ENCODE results near the gene GATA2.

The GATA2 gene

DNA sequence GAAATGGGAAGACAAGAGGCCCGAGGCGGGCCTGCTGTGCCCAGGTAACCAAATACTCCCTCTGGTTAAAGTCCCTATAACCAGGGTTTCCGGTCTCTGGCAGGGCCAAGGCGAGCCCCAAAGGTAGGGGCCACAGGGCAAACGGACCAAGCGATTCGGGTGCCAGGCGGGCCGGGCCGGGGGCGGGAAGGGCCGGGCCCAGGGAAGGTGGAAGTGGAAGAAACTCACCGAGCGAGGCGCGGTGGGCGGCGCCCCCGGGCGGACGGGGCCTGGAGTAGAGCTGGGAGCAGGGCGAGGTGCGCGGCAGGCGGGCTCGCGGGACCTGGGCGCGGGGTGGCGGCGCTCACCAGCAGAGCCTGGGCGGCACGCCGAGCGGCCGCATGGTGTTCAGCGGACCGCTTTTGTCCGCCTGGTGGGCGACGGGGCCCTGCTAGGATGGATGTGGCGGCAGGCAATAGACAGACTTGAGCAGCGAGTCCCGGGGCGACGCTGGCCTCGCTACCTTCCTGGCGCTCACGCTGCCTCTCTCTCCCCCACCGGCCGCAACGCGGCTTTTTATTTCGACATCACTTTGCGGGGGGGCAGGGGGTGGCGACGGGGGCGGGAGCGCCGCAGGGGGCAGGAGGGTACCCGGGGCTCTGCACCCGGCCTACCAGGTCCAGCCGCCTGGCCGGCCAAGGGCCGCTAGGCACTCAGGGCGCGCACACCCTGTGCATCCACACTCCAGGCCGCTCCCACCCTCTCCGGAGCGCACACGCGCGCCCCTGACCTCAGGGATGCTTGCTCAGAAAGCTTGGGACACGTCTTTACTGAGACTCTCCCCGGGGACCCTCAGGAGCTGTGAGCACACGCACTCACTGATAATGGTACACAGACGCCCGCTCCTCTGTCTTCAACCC, at the start of gene GATA2:
Gene GATA2 (minus strand): TSS at position 531 of the 899 bp plus-strand sequence. CDS start 6,170 bp downstream, outside the sequence.
- DNase-seq: no peak

DNA sequence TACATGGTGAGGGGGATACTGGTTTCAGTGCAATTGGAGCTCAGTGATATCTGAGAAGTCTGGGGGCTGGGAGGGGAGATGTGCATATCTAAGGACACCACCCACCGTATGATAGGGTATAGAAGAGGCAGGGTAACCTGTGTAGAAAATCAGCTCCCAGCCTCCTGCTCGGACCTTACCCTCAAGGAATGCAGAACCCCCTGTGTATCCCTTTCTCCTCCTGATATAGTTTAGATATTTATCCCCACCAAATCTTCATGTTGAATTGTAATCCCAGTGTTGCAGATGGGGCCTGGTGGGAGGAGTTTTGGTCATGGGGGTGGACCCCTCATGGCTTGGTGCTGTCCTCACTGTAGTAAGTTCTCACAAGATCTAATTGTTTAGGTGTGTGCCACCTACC, 48.2 kb upstream of the GATA2 start:
- DNase-seq: no peak

DNA sequence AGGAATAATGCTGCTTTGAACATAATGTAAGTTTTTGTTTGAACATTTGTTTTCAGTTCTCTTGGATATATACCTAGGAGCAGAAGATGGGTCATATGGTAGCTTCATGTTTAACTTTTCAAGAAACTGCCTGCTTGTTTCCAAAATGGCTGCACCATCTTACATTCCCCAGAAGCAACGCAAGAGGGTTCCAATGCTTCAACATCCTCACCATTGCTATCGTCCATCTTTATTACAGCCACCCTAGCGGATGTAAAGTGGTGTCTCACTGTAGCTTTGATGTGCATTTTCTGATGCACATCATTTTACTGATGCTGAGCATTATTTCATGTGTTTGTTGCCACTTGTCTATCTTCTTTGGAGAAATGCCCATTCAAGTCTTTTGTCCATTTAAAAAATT, 46.4 kb upstream of the GATA2 start:
- no peak for DNase-seq

GRCh38 chr3:128537091-128537703, 44.2 kb upstream of the GATA2 start:
- peak; percentile 37 for DNase-seq

GRCh38 chr3:128532012-128532983, 39.3 kb upstream of the GATA2 start:
- no peak for DNase-seq

DNA sequence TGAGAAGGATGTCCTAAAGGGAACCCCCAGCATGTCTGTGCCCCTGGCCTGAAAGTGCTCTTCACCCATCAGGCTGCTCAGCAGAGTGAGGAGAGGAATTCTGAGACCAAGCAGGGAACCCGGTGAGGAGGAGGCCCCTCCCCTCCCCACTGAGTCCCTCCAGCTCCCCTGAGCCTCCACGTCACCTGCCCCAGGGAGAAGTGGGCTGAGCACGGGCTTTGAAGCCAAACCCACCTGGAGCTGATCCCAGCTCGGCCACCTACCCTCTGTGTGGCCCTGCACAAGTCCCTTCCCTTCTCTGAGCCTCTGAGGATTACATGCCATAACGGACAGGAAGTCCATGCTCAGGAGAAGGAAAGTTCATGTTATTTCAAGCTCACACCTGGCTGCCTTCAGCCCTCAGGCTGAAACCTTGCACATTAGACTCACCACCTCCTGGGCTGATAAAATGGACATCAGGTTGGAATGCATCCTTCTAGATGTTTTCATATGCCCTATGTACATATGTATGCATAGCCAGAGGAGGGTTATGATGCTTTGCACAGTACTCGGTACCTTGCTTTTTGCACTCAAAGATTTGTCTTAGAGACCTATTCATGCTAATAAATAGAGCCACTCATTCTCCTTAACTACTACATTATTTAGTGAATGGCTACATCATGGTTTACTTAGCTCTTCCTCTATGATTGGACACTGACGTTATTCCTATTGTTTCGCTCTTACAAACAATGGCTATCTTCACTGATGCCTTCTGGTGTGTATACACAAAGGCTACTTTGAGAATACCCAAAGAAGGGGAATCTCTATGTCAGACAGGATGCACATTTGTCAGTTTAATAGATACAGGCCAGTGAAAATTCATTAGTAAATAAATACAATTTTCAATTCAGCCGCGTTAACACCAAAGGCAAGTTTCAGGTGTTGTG, 31.6 kb upstream of the GATA2 start:
- no peak for DNase-seq

- no peak for DNase-seq
Observed at GRCh38 chr3:128523591-128523990, 30.6 kb upstream of the GATA2 start.

- no peak for DNase-seq
Observed at GRCh38 chr3:128521715-128522114, 28.7 kb upstream of the GATA2 start.

DNA sequence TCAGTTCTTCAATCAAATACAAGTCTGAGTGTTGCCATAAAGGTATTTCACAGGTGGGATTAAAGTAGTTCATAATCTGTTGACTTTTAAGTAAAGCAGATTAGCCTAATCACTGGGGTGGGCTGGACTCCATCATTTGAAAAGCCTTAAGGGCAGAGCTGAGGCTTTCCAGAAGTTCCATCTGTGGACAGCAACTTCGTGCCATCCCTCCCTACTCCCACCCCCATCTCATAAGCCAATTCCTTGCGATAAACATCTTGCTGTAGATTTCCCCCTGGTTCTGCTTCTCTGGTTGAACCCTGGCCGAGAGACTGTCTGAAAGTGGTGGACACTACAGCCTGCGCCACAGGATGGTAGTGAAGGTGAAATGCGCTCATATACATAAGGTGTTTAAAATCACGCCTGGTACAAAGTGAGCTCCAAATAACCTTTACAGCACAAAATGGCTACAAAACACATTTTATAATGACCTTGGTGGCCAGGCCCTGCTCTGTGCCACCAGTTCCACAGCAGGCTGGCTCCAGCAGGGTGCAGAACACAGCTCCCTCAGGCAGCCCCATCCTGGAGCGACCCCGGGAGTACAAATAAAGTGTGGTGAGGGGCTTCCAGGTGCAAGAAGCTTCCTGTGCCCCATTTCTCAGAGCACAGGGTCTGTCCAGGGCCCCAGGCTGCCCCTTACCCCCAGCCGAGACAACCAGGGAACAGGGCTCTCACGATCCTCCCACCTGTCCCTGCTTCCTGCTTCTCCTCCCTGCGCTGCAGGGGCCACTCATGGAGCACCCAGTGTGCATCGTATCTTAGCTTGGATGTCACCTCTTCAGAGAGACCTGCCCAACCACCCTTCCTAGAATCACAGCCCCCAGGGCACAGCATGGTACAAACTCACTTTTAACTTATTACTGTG, 25.8 kb upstream of the GATA2 start:
- DNase-seq: no peak

GRCh38 chr3:128517648-128518047, 24.6 kb upstream of the GATA2 start:
- no peak for DNase-seq

DNA sequence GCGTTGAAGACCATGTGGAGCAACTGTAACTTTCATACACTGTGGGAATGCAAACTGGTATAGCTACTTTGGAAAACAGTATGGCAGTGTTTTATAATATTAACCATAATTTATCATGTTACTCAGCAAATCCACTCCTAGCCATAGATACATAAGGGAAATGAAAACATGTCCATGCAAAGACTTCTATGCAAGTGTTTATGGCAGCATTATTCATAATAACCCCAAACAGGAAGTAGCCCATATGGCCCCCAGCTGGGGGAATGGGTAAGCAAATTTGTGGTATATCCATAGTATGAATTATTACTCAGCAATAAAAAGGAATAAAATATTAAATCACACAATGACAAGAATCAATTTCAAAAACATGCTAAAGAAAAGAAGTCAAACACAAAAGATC, 23.0 kb upstream of the GATA2 start:
- DNase-seq: no peak

- DNase-seq: no peak
Observed at GRCh38 chr3:128508852-128509251, 15.9 kb upstream of the GATA2 start.

DNA sequence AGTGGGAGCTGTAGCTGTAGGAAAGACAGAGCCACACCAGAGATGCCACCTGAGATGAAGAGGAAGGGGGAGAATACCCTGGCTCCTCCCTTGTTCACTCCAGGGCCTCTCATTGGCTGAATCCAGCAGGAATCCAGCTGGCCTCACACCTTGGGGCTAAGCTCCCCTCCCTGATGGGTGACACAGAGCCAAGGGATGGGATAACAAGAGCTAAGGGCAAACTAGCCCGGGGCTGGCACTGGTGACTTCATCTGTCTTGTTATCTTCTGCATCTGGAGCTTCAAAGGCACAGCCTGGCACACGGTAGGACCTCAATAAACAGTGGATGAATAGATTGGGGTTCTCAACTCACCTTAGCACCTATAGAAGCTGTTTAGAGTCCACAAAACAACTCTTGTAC, 13.8 kb upstream of the GATA2 start:
- DNase-seq: no peak

- DNase-seq: no peak
Observed at GRCh38 chr3:128505771-128506170, 12.8 kb upstream of the GATA2 start.

GRCh38 chr3:128504963-128505730, 12.1 kb upstream of the GATA2 start:
- DNase-seq: no peak

DNA sequence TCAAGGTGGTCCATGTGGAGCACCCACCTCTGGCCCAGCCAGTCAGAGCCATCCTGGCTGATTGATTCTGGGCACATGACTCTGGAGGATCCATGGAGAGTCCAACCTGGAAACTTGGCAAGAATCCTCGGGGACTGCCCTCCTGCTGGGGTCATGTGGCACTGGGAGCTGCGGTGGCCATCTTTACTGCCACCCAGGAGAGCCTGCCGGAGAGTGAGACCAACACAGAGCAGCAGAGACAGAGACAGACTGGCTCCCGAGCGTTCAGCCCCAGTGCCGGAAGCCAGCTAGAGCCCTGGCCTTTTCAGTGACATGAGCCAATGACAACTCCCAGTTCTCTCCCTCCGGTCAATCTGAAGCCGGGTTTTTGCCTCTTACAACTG, 11.5 kb upstream of the GATA2 start:
- DNase-seq: no peak

DNA sequence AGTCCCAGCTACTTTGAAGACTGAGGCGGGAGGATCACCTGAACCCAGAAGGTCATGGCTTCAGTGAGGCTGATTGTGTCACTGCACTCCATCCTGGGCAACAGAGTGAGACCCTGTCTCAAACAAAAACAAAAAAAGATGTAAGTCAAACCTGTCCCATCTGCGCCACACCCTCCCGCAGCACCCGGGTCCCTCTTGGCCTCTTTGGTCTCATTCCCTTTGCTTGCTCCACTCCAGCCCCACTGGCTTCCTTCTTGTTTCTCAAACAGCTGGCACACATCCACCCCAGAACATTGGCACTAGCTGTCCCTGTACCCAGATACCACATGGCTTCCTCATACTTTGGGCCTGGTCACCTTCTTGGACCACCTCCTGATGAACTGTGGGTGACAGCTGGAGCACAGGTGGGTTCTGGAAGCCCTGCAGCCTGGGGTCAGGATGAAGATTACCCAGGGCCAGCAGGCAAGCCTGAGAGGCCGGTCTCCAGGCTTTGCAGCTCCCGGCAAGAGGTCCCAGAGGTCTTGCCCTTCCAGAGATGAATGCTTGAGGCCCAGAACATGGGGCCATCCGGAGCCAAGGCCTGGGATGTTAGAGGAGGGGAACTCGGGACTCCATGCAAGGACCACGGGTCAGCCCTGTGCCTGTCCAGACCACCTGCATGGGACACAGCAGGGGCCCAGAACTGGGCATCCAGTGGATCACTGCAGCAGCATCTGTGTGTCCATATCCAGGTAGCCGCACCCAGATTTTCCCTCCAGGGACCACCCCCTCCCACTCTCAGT, 10.9 kb upstream of the GATA2 start:
- no peak for DNase-seq

- DNase-seq: no peak
Observed at GRCh38 chr3:128503164-128503651, 10.2 kb upstream of the GATA2 start.

DNA sequence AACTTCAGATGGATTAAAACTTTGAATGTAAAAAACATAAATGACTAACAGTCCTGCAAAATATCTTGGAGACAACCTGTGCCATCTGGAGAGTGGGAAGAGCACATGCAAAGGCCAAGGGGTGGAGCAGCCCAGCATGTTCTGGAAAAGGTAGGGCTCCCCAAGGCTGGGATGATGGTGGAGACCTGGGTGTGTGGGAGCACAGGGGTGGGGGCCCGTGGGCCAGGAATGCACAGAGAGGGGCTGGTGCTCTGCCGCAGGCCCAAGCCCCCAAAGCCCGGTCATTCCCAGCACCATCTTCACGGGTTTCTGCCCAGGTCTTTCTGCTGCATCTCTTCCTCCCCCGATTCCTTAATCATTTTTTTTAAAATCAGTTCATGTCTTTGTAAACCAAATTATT, 9.7 kb upstream of the GATA2 start:
- no peak for DNase-seq
